ENCODE results near the gene LILRA5.
"Not testable (repeated sequence)": the region's sequence is repeated elsewhere in the genome, so short reads cannot be mapped to it uniquely, and the experiment has no call there.

LILRA5 gene

GRCh38 chr19:54305141-54305540 lies 7.8 kb downstream of the LILRA5 start:
- H3K27ac Mint-ChIP-seq: no peak overlapping the region
- H3K4me1 Mint-ChIP-seq: no peaks in the 10 kb centered on the region
- no peak for DNase-seq (ENCODE audit: low spot score in 2 of 2)
- H3K36me3 Mint-ChIP-seq: no peaks in the 10 kb centered on the region
- no peak for ATAC-seq (ENCODE audit: low read depth)
- H3K4me3 Mint-ChIP-seq: no peak overlapping the region
- peaks cover 22% of the 10 kb centered on the region for H3K27me3 Mint-ChIP-seq
- H3K9me3 Mint-ChIP-seq: no peaks in the 10 kb centered on the region

- DNase-seq (ENCODE audit: low spot score in 2 of 2) (no peak), ATAC-seq (ENCODE audit: low read depth) (no peak)
- Mint-ChIP-seq H3K27ac (no peak overlapping the region), H3K36me3 (no peaks in the 10 kb centered on the region), H3K4me1 (no peaks in the 10 kb centered on the region), H3K9me3 (no peaks in the 10 kb centered on the region), H3K27me3 (peaks cover 26% of the 10 kb centered on the region), H3K4me3 (no peak overlapping the region)
Measured at GRCh38 chr19:54302257-54302656, 10.7 kb downstream of the LILRA5 start.

- ATAC-seq (ENCODE audit: low read depth) (no peak), DNase-seq (ENCODE audit: low spot score in 2 of 2) (no peak)
- Mint-ChIP-seq H3K4me1 (no peaks in the 10 kb centered on the region), H3K9me3 (no peaks in the 10 kb centered on the region), H3K36me3 (no peaks in the 10 kb centered on the region), H3K4me3 (no peak overlapping the region), H3K27me3 (peaks cover 11% of the 10 kb centered on the region), H3K27ac (no peak overlapping the region)
Measured at GRCh38 chr19:54299515-54299914, 13.5 kb downstream of the LILRA5 start.

GRCh38 chr19:54299126-54299498 lies 13.9 kb downstream of the LILRA5 start:
- H3K27me3 Mint-ChIP-seq: peaks cover 15% of the 10 kb centered on the region
- no peak for ATAC-seq (ENCODE audit: low read depth)
- no peak overlapping the region for H3K27ac Mint-ChIP-seq
- no peak overlapping the region for H3K4me3 Mint-ChIP-seq
- no peaks in the 10 kb centered on the region for H3K36me3 Mint-ChIP-seq
- DNase-seq (ENCODE audit: low spot score in 2 of 2): no peak
- peaks cover 3% of the 10 kb centered on the region for H3K9me3 Mint-ChIP-seq
- no peaks in the 10 kb centered on the region for H3K4me1 Mint-ChIP-seq

- ATAC-seq (ENCODE audit: low read depth) (no peak), DNase-seq (ENCODE audit: low spot score in 2 of 2) (no peak)
- no peak overlapping the region for H3K27ac Mint-ChIP-seq
- H3K4me3 Mint-ChIP-seq: no peak overlapping the region
- H3K9me3 Mint-ChIP-seq: peaks cover 3% of the 10 kb centered on the region
- peaks cover 17% of the 10 kb centered on the region for H3K27me3 Mint-ChIP-seq
- H3K36me3 Mint-ChIP-seq: no peaks in the 10 kb centered on the region
- no peaks in the 10 kb centered on the region for H3K4me1 Mint-ChIP-seq
Measured at GRCh38 chr19:54298357-54299125, 14.4 kb downstream of the LILRA5 start.

- peaks cover 6% of the 10 kb centered on the region for H3K9me3 Mint-ChIP-seq
- DNase-seq (ENCODE audit: low spot score in 2 of 2) (no peak), ATAC-seq (ENCODE audit: low read depth) (peak; percentile 73)
- no peak overlapping the region for H3K4me3 Mint-ChIP-seq
- H3K27ac Mint-ChIP-seq: no peak overlapping the region
- no peaks in the 10 kb centered on the region for H3K36me3 Mint-ChIP-seq
- peaks cover 21% of the 10 kb centered on the region for H3K27me3 Mint-ChIP-seq
- H3K4me1 Mint-ChIP-seq: no peaks in the 10 kb centered on the region
Measured at GRCh38 chr19:54297759-54298305, 15.1 kb downstream of the LILRA5 start.

GRCh38 chr19:54294539-54294938 lies 18.4 kb downstream of the LILRA5 start:
- no peak overlapping the region for H3K27ac Mint-ChIP-seq
- peaks cover 6% of the 10 kb centered on the region for H3K9me3 Mint-ChIP-seq
- H3K27me3 Mint-ChIP-seq: peaks cover 15% of the 10 kb centered on the region
- H3K36me3 Mint-ChIP-seq: peaks cover 1% of the 10 kb centered on the region
- no peak overlapping the region for H3K4me3 Mint-ChIP-seq
- H3K4me1 Mint-ChIP-seq: peaks cover 12% of the 10 kb centered on the region
- ATAC-seq (ENCODE audit: low read depth) (no peak), DNase-seq (ENCODE audit: low spot score in 2 of 2) (no peak)

GRCh38 chr19:54289160-54289559 lies 23.8 kb downstream of the LILRA5 start:
- not testable (repeated sequence) for H3K36me3 Mint-ChIP-seq; H3K27ac Mint-ChIP-seq; H3K27me3 Mint-ChIP-seq; H3K9me3 Mint-ChIP-seq; ATAC-seq (ENCODE audit: low read depth); H3K4me3 Mint-ChIP-seq; DNase-seq (ENCODE audit: low spot score in 2 of 2)
- H3K4me1 Mint-ChIP-seq: peaks cover 40% of the 10 kb centered on the region

- Mint-ChIP-seq H3K4me1 (peaks cover 48% of the 10 kb centered on the region), H3K27me3 (peaks cover 4% of the 10 kb centered on the region), H3K4me3 (no peak overlapping the region), H3K27ac (no peak overlapping the region), H3K36me3 (peaks cover 1% of the 10 kb centered on the region), H3K9me3 (no peaks in the 10 kb centered on the region)
- DNase-seq (ENCODE audit: low spot score in 2 of 2): peak in 1 of 2 donors; percentile 4
- no peak for ATAC-seq (ENCODE audit: low read depth)
Measured at GRCh38 chr19:54287456-54287855, 25.5 kb downstream of the LILRA5 start.

- H3K27ac Mint-ChIP-seq: peak overlapping the region; percentile 58
Measured at GRCh38 chr19:54286283-54286682, 26.7 kb downstream of the LILRA5 start.

GRCh38 chr19:54285427-54286056 lies 27.4 kb downstream of the LILRA5 start:
- Mint-ChIP-seq H3K4me3 (peak overlapping the region; percentile 60), H3K4me1 (peaks cover 56% of the 10 kb centered on the region), H3K27ac (peak overlapping the region; percentile 58)
- not testable (repeated sequence) for H3K9me3 Mint-ChIP-seq, H3K36me3 Mint-ChIP-seq, H3K27me3 Mint-ChIP-seq
- DNase-seq (ENCODE audit: low spot score in 2 of 2) (peak in 1 of 2 donors; percentile 72), ATAC-seq (ENCODE audit: low read depth) (peak; percentile 76)

More at GRCh38 chr19:54286283-54286682, 26.7 kb downstream of the LILRA5 start:
- Mint-ChIP-seq H3K4me1 (peaks cover 51% of the 10 kb centered on the region), H3K4me3 (peak overlapping the region; percentile 60)
- H3K36me3 Mint-ChIP-seq, H3K9me3 Mint-ChIP-seq, H3K27me3 Mint-ChIP-seq: not testable (repeated sequence)
- ATAC-seq (ENCODE audit: low read depth): peak; percentile 50
- peak in 1 of 2 donors; percentile 24 for DNase-seq (ENCODE audit: low spot score in 2 of 2)

- Mint-ChIP-seq H3K9me3 (no peaks in the 10 kb centered on the region), H3K4me3 (no peak overlapping the region), H3K27me3 (peaks cover 13% of the 10 kb centered on the region), H3K27ac (peak overlapping the region; percentile 39), H3K36me3 (no peaks in the 10 kb centered on the region), H3K4me1 (peaks cover 42% of the 10 kb centered on the region)
- ATAC-seq (ENCODE audit: low read depth) (peak; percentile 23), DNase-seq (ENCODE audit: low spot score in 2 of 2) (no peak)
Measured at GRCh38 chr19:54282686-54283470, 30.1 kb downstream of the LILRA5 start.

- H3K27me3 Mint-ChIP-seq: peaks cover 13% of the 10 kb centered on the region
- H3K9me3 Mint-ChIP-seq; H3K4me3 Mint-ChIP-seq; H3K36me3 Mint-ChIP-seq; DNase-seq (ENCODE audit: low spot score in 2 of 2); H3K27ac Mint-ChIP-seq; ATAC-seq (ENCODE audit: low read depth): not testable (repeated sequence)
- H3K4me1 Mint-ChIP-seq: peaks cover 35% of the 10 kb centered on the region
Measured at GRCh38 chr19:54281729-54282075, 31.3 kb downstream of the LILRA5 start.

All from memory B cell (primary cell).